ENCODE results near the gene ZNF81.

GRCh38 chrX:47915886-47916493 is 79.3 kb downstream of the ZNF81 start:
- TF ChIP-seq POLR2AphosphoS5 (IDR thresholded peaks at IDR 0.05; ENCODE audit: low read depth, low read length) (no peak), POLR2A (IDR thresholded peaks at IDR 0.05; ENCODE audit: low read depth, low read length) (no peak), TAF1 (IDR thresholded peaks at IDR 0.05; ENCODE audit: borderline replicate concordance, low read depth, low read length) (no peak)
